ENCODE results near the gene CXCL1.

- TF ChIP-seq CTCF (conservative IDR thresholded peaks at IDR 0.05; ENCODE audit: low read depth, low read length) (no peak), EZH2 (IDR thresholded peaks at IDR 0.05; ENCODE audit: low read length, unreplicated experiment) (no peak)
These were observed 43.0 kb downstream of the CXCL1 start for GRCh38 chr4:73912191-73912590.
